ENCODE measurements around the gene NCKAP5.

Gene NCKAP5

DNA sequence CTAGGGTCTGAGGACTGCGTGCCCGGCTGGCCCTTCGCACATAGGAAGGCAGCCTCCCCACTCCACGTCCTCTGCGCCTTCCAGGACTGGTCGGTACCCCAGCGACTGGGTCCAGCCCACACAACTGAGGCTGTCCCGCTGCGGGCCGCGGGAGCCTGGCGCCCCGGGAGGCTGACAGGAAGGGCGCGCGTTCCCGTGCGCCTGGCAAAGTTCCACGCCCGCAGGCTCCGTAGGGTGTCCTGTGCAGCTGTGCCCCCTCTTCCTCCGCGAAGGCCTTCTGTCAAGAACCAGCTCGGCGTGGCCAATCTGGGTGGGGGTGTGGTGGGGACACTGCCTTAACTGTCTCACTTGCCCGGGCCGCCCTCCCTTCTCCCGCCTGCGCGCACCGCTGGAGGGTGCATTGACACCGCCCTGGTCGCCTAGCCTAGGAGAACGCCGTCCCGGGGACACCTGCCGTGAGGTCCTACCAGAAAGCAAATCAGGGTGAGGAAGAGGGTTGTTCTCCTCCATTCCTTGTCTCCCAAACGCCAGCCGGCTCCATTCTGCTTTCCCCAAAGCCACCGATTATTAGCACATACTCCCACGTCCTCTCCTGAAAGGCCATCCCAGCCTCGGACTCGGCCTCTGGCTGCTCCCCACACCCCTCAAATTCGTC, 897.6 kb downstream of the NCKAP5 start:
- DNase-seq = peak; percentile 8

DNA sequence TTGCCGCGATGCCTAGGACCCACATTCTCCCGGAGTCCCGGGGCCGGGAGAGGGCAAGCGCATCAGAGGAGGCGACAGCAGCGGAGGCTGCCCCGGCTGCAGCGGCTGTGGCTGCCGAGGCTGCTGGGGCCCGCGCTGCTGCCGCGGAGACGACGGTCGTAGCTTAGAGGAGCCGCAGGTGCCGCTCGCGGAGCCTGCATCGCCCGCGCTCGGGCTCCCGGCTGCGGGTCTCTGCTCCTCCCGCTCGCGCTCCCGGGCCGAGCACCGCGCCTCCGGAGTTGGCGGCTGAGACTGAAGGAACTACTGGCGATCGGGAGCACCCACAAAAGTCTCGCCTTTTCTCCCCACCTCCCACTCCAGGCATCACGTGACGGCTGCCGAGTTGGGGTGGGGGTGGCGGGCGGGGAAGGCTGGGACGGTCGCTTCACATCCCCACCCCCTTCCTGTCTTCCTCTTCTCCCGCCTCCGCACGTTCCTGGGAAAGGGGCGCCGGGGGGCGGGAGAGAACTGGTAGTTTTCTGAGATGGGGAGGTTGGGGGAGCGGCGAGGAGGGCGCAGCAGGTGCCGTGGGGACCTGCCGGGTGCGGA, 898.3 kb downstream of the NCKAP5 start, which contains the start of gene LYPD1:
Gene LYPD1, minus strand, starts transcription at position 298 of the 588 bp plus-strand sequence. Its CDS starts 273 bp downstream, at position 25.
- DNase-seq = peak; percentile 10

- peak; percentile 2 for DNase-seq
These were observed 899.0 kb downstream of the NCKAP5 start for GRCh38 chr2:132668987-132669907.

DNA sequence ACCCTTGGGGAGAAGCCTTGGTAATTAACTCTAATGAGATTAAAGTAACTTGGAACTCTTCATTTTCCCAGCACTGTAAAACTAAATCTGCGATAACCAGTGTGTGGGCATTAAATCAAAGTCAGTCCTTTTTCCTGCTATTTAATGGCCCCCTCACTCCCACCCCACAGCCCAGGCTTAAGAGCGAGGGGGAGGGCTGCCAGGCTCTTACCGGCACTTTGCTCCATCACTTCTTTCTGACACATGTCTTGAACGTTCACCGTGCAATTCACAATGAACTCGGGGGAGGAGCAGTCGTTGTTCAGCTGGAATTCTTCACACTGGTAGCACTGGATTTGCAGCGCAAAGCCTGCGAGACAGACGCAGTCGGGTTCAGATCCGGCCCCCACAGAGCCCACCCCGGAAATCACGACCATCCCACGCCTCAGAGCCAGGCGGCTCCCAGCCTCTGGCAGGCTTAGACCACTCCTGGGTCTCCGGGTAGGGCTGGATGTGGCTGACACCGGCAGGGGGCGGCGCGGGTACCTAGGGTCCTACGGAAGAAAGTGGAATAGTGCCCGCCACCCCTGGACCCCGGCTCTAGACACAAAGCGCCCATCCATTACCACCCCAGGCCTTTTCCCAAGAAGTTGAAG, 900.0 kb downstream of the NCKAP5 start:
- no peak for DNase-seq

- DNase-seq = no peak
These were observed 900.6 kb downstream of the NCKAP5 start for GRCh38 chr2:132667706-132668105.

DNA sequence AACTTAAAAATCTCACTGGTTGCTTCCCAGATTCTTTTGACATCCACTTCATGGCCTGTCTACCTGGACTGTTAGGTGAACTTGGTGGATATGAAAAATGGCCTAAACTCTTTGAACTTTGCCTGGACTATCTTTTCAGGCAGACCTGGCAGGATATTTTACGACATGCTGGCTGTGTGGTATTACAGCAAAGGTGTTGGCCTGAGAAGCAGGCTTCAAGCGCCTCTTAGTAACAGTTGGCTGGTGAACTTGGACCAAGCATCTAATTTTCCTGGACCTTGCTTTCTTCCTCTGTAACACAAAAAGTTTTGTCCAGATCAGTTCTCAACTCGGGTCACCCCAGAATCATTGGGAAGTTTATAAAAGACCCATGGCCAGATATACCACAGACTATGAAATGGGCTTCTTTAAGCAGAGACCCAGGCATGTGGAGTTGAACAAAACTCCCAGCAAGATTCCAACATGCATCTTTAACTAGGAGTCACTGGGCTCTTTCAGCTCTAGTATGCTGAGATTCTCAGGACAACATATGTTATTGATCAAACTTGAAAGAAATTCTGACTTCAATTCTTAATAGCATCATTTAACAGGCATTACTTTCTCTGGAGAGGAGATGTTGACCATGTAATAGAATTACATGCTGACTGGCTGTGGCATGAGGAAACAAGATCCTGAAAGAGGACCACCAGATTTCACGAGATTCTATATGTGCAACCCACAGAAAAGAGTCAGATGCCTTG, 902.7 kb downstream of the NCKAP5 start:
- DNase-seq = no peak

GRCh38 chr2:132664096-132664495, 904.2 kb downstream of the NCKAP5 start:
- no peak for DNase-seq

DNA sequence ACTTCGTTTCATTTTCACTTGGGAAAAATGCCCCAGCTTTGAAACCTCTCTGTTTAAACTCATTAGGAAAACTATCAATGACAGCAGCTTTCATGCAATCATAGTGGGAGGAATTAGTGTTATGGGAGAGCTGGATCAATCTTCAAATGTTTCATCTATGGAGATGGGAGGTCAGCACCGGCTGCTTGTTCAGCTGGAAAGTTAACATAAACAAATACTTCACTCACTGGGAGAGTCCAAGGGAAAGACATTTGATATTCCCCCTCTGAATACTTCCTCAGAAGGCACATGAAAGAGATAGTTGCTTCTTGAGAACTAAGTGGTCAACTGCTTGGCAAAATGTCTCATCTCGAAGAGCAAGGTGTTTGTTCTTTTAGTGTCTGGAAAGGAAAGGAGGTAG, 905.5 kb downstream of the NCKAP5 start:
- no peak for DNase-seq

- no peak for DNase-seq
These were observed 908.9 kb downstream of the NCKAP5 start for GRCh38 chr2:132659331-132659730.

- DNase-seq = no peak
These were observed 911.8 kb downstream of the NCKAP5 start for GRCh38 chr2:132656266-132656975.

DNA sequence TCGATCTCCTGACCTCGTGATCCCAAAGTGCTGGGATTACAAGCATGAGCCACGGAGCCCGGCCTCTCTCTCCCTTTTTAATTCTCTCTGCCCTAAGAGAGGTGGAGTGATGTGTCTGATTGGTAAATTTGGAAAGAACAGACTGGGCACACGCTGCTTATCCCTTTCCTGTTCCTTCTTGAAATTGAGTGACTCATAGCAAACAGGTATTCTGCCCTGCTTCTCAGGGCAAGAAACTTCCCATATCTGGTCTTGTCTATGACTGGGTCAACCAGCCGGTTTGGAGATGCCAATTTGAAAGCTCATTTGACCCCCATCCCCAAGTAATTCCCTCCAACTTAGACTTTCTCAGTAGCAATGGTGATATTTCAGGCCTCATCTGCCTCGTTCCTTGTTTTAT, 913.3 kb downstream of the NCKAP5 start:
- no peak for DNase-seq

DNA sequence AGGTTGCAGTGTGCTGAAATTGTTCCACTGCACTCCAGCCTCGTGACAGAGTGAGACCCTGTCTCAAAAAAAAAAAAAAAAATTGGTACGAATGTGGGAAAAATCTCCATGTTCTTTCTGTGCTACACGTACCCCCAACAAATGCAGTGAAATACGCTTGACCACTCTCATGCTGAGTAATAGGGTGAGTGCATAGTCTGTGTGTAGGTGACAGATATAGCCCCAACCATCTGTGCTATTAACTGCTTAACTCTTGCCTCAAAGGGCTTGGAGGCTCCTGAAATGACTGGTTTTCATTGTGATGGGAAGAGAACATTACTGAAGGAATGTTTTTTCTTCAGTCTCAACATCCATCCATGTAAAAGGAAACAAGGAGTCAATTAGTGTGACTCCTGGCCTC, 913.9 kb downstream of the NCKAP5 start:
- DNase-seq = no peak

- DNase-seq = no peak
These were observed 915.8 kb downstream of the NCKAP5 start for GRCh38 chr2:132652474-132652873.

GRCh38 chr2:132651115-132652045, 916.9 kb downstream of the NCKAP5 start:
- peak; percentile 1 for DNase-seq

GRCh38 chr2:132646540-132647108, 921.6 kb downstream of the NCKAP5 start:
- no peak for DNase-seq

DNA sequence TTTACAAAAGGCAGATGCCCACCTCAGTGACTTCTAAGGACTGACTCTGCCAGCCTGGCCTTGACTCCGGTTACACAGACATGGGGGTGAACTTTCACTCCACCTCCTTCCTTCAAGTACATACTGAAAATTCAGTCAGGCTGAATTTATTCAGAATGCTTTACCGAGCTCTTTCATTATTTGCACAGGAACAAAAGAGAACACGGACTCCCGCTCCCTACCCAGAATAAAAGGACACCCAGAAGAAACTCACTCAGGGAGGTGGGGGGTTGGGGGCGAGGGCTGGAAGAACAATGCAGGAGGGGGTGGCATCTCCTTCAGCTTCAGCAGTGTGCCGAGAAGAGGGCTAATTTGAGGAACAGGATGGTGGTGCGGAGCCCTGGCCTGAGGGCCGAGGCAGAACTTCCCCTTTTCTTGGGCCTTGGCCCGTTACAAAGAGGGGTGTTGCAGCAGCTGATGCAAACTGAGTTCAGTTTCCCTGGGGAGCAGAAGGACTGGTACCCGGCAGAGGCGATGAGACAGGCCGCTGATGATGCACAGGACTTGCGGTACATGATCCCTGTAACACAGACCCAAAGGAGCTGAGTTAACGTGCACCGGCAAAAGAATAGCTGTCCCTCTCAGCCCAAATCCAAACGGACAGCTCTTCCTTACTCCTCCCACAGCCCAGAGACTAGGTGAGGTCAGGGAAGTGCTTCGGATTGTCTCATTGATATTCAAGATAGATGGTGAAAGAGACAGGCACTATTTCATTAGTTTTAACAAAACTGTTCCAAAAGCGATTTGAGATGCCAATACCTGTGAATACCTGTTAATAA, 922.3 kb downstream of the NCKAP5 start:
- no peak for DNase-seq

GRCh38 chr2:132645176-132645575, 923.1 kb downstream of the NCKAP5 start:
- no peak for DNase-seq

DNA sequence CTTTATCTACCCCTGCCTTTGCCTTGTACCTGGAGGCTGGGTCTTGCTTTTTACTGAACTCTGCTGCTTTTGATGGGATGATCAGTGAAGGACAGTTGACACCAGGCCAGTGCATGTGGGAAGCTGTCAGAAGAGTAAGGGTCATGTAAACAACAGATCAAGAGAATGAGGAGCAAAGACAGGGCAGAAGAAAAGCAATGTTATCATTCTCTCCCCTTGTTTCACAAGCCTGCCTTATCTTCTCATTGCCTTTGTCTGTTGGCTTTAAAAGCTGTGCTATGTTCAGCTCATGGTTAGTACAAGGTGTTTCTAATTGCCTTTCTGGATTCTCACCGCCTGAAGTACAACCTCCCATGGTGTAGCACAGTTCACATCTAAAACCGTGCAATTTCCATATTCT, 925.8 kb downstream of the NCKAP5 start:
- no peak for DNase-seq

- no peak for DNase-seq
These were observed 926.4 kb downstream of the NCKAP5 start for GRCh38 chr2:132641819-132642218.

All from NCI-H69 (cell line).